Stimulated activated memory B cell treated with anti-CD40 and anti-IgM and Interleukin-4, amounts not matched to agents 10 μg/mL and 1 μg/mL and 100 μg/mL, for 72 hours (primary cell): ENCODE data around the gene MAN1B1.
"Not testable (repeated sequence)": the region's sequence is repeated elsewhere in the genome, so short reads cannot be mapped to it uniquely, and the experiment has no call there.

Experiments
- ATAC-seq: fragments of 150-1000 bp; cut with Tn5 transposase; 2 replicates; pipeline ENCODE4 v1.10.0; 2021
- H3K27ac Mint-ChIP-seq: one replicate; pipeline ENCODE4 v1.8.0; 2022; ENCODE audit warnings: mild to moderate bottlenecking, mixed read lengths
- H3K27me3 Mint-ChIP-seq: one replicate; pipeline ENCODE4 v1.8.0; 2022; ENCODE audit warnings: mixed read lengths
- H3K36me3 Mint-ChIP-seq: one replicate; pipeline ENCODE4 v1.8.0; 2022; ENCODE audit warnings: mixed read lengths
- H3K4me1 Mint-ChIP-seq: one replicate; pipeline ENCODE4 v1.8.0; 2022; ENCODE audit warnings: mixed read lengths
- H3K4me3 Mint-ChIP-seq: one replicate; pipeline ENCODE4 v1.8.0; 2022; ENCODE audit warnings: mild to moderate bottlenecking, moderate library complexity, mixed read lengths
- H3K9me3 Mint-ChIP-seq: one replicate; pipeline ENCODE4 v1.8.0; 2022; ENCODE audit warnings: mixed read lengths

The MAN1B1 gene

GRCh38 chr9:137130176-137130755, 43.5 kb downstream of the MAN1B1 start:
- H3K27ac Mint-ChIP-seq, result no peak overlapping the region
- peaks cover 5% of the 10 kb centered on the region for H3K36me3 Mint-ChIP-seq
- ATAC-seq, result peak; percentile 31
- peak overlapping the region; percentile 84 for H3K4me3 Mint-ChIP-seq
- H3K9me3 Mint-ChIP-seq, result no peaks in the 10 kb centered on the region
- H3K27me3 Mint-ChIP-seq, result peaks cover 10% of the 10 kb centered on the region
- peaks cover 32% of the 10 kb centered on the region for H3K4me1 Mint-ChIP-seq

GRCh38 chr9:137134191-137134590, 47.4 kb downstream of the MAN1B1 start:
- Mint-ChIP-seq H3K4me3 (no peak overlapping the region), H3K27ac (no peak overlapping the region), H3K36me3 (no peaks in the 10 kb centered on the region), H3K27me3 (peaks cover 46% of the 10 kb centered on the region), H3K4me1 (peaks cover 12% of the 10 kb centered on the region), H3K9me3 (no peaks in the 10 kb centered on the region)
- ATAC-seq, result no peak

GRCh38 chr9:137135154-137135553, 48.4 kb downstream of the MAN1B1 start:
- ATAC-seq, H3K27ac Mint-ChIP-seq: not testable (repeated sequence)
- H3K27me3 Mint-ChIP-seq, result peaks cover 56% of the 10 kb centered on the region

GRCh38 chr9:137136261-137136880, 49.6 kb downstream of the MAN1B1 start:
- Mint-ChIP-seq H3K4me1 (peaks cover 14% of the 10 kb centered on the region), H3K4me3 (no peak overlapping the region), H3K36me3 (no peaks in the 10 kb centered on the region), H3K9me3 (no peaks in the 10 kb centered on the region), H3K27me3 (peaks cover 68% of the 10 kb centered on the region), H3K27ac (no peak overlapping the region)
- peak; percentile 43 for ATAC-seq

More at GRCh38 chr9:137135154-137135553, 48.4 kb downstream of the MAN1B1 start:
- not testable (repeated sequence) for H3K4me3 Mint-ChIP-seq, H3K36me3 Mint-ChIP-seq, H3K9me3 Mint-ChIP-seq
- H3K4me1 Mint-ChIP-seq, result peaks cover 18% of the 10 kb centered on the region

GRCh38 chr9:137136881-137137607, 50.3 kb downstream of the MAN1B1 start:
- H3K9me3 Mint-ChIP-seq, result no peaks in the 10 kb centered on the region
- no peak for ATAC-seq
- H3K27ac Mint-ChIP-seq, result no peak overlapping the region
- H3K4me1 Mint-ChIP-seq, result peaks cover 14% of the 10 kb centered on the region
- no peaks in the 10 kb centered on the region for H3K36me3 Mint-ChIP-seq
- H3K27me3 Mint-ChIP-seq, result peaks cover 75% of the 10 kb centered on the region
- H3K4me3 Mint-ChIP-seq, result no peak overlapping the region

- Mint-ChIP-seq H3K36me3 (no peaks in the 10 kb centered on the region), H3K27me3 (peaks cover 86% of the 10 kb centered on the region), H3K27ac (no peak overlapping the region), H3K4me1 (peaks cover 14% of the 10 kb centered on the region), H3K4me3 (no peak overlapping the region), H3K9me3 (no peaks in the 10 kb centered on the region)
- no peak for ATAC-seq
Observed at GRCh38 chr9:137138058-137138721, 51.4 kb downstream of the MAN1B1 start.

- ATAC-seq, result no peak
- H3K27me3 Mint-ChIP-seq, result peaks cover 93% of the 10 kb centered on the region
- H3K27ac Mint-ChIP-seq, result no peak within 1 kb of the TSS
- peaks cover 14% of the 10 kb centered on the region for H3K4me1 Mint-ChIP-seq
- H3K9me3 Mint-ChIP-seq, result no peaks in the 10 kb centered on the region
- H3K36me3 Mint-ChIP-seq, result no peaks in the 10 kb centered on the region
- peak within 1 kb of the TSS; percentile 24 for H3K4me3 Mint-ChIP-seq
Observed at GRCh38 chr9:137138722-137139467, 52.1 kb downstream of the MAN1B1 start, which contains the start of gene GRIN1. GRIN1 (plus strand) TSS chr9:137139154; CDS start chr9:137139487, 333 bp downstream.

- Mint-ChIP-seq H3K4me1 (peaks cover 14% of the 10 kb centered on the region), H3K27me3 (peaks cover 97% of the 10 kb centered on the region), H3K4me3 (peak overlapping the region; percentile 24), H3K36me3 (no peaks in the 10 kb centered on the region), H3K9me3 (no peaks in the 10 kb centered on the region), H3K27ac (no peak overlapping the region)
- no peak for ATAC-seq
Observed at GRCh38 chr9:137139468-137140150, 52.8 kb downstream of the MAN1B1 start.

GRCh38 chr9:137140151-137141012, 53.6 kb downstream of the MAN1B1 start:
- Mint-ChIP-seq H3K27ac (no peak overlapping the region), H3K9me3 (no peaks in the 10 kb centered on the region), H3K4me3 (no peak overlapping the region), H3K36me3 (no peaks in the 10 kb centered on the region), H3K27me3 (peaks cover 92% of the 10 kb centered on the region), H3K4me1 (peaks cover 14% of the 10 kb centered on the region)
- no peak for ATAC-seq

GRCh38 chr9:137141050-137141810, 54.4 kb downstream of the MAN1B1 start:
- no peaks in the 10 kb centered on the region for H3K9me3 Mint-ChIP-seq
- H3K36me3 Mint-ChIP-seq, result no peaks in the 10 kb centered on the region
- H3K4me3 Mint-ChIP-seq, result no peak overlapping the region
- no peak overlapping the region for H3K27ac Mint-ChIP-seq
- ATAC-seq, result no peak
- H3K4me1 Mint-ChIP-seq, result peaks cover 14% of the 10 kb centered on the region
- peaks cover 88% of the 10 kb centered on the region for H3K27me3 Mint-ChIP-seq

- Mint-ChIP-seq H3K27me3 (peaks cover 88% of the 10 kb centered on the region), H3K27ac (no peak overlapping the region), H3K4me1 (peaks cover 14% of the 10 kb centered on the region), H3K4me3 (no peak overlapping the region), H3K36me3 (no peaks in the 10 kb centered on the region), H3K9me3 (no peaks in the 10 kb centered on the region)
- ATAC-seq, result no peak
Observed at GRCh38 chr9:137141976-137142936, 55.5 kb downstream of the MAN1B1 start.

GRCh38 chr9:137143459-137143858, 56.7 kb downstream of the MAN1B1 start:
- no peaks in the 10 kb centered on the region for H3K36me3 Mint-ChIP-seq
- no peak overlapping the region for H3K4me3 Mint-ChIP-seq
- peaks cover 6% of the 10 kb centered on the region for H3K4me1 Mint-ChIP-seq
- no peak for ATAC-seq
- no peak overlapping the region for H3K27ac Mint-ChIP-seq
- no peaks in the 10 kb centered on the region for H3K9me3 Mint-ChIP-seq
- H3K27me3 Mint-ChIP-seq, result peaks cover 88% of the 10 kb centered on the region
